ENCODE data around the gene ZCCHC24. TPM values are rescaled to one million over a fixed set of nuclear protein-coding genes. Genes with fewer than 3 reads are reported as not detected.
A peak's percentile ranks its signal among the peaks of the same experiment; 100 is the strongest.

The ZCCHC24 gene
- total RNA-seq, 2 donors from 2014 or later, result 14.0 to 19.8 TPM

DNA sequence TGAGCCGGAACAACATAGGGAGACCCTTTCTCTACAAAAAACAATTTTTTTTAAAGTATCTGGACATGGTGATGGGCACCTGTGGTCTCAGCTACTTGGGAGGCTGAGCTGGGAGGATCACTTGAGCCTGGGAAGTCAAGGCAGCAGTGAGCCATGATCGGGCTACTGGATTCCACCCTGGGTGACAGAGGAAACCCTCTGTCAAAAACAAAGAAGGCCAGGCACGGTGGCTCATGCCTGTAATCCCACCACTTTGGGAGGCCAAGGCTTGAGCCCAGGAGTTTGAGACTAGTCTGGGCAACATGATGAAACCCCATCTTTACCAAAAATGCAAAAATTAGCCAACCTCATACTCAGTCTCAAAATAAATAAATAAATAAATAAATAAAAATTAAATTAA lies 19.9 kb upstream of the ZCCHC24 start:
- intact Hi-C loops (cut with DNase I), result no loop called here
- H3K4me1 ChIP-seq, result peaks cover 10% of the 10 kb centered on the region

DNA sequence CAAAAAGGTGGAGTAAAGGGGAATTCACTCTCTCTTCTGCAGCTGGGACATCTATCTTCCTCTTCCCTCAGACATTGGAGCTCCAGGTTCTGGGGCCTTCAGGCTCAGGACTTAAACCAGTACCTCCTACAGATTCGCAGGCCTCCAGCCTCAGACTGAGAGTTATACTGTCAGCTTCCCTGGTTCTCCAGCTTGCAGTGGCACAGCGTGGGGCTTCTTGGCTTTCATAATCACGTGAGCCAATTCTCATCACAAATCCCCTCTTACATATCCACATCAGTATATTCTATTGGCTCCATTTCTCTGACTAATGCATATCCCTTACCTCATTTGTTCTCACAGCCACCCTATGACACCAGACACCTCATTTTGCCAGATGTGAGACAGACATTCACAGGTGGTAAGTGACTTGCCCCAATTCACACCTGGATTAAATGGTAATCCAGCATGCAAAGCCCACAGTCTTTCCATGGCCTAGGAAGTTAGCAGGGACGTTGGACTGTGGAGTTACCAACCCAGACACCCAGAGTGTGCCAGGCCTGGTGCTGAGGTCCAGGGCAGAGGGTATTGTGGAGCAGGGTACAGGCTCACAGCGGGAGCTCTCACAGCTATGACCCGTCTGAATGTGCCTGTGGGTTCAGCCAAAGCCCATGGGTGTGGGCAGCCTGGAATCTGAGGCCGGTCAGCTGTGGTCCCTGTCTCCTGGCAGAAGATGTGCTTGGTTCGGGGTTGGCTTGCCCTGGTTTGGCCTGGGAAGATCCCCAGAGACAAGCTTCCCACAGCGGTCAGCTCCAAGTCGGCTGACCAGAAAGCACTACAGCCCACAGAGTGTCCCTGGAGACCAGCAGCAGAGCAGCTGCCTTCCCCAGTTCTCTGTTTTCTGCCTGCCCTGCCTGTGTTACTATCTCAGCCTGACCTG lies 18.4 kb upstream of the ZCCHC24 start:
- TF ChIP-seq, protein P1, sequence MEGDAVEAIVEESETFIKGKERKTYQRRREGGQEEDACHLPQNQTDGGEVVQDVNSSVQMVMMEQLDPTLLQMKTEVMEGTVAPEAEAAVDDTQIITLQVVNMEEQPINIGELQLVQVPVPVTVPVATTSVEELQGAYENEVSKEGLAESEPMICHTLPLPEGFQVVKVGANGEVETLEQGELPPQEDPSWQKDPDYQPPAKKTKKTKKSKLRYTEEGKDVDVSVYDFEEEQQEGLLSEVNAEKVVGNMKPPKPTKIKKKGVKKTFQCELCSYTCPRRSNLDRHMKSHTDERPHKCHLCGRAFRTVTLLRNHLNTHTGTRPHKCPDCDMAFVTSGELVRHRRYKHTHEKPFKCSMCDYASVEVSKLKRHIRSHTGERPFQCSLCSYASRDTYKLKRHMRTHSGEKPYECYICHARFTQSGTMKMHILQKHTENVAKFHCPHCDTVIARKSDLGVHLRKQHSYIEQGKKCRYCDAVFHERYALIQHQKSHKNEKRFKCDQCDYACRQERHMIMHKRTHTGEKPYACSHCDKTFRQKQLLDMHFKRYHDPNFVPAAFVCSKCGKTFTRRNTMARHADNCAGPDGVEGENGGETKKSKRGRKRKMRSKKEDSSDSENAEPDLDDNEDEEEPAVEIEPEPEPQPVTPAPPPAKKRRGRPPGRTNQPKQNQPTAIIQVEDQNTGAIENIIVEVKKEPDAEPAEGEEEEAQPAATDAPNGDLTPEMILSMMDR (IDR thresholded peaks at IDR 0.05), result no peak
- TF ChIP-seq POLR2A (IDR thresholded peaks at IDR 0.05), result no peak
- Histone ChIP-seq H3K36me3 (replicated peaks in 1 of 2; ENCODE audit: insufficient read depth in 1 of 2, low read depth in 2 of 2) (no peaks in the 10 kb centered on the region), H3K4me3 (no peak overlapping the region), H3K27ac (no peak overlapping the region), H3K27me3 (no peaks in the 10 kb centered on the region), H3K9me3 (no peaks in the 10 kb centered on the region), H3K4me1 (peaks cover 10% of the 10 kb centered on the region)
- DNase-seq (peak in 3 of 4 donors; percentile 18 to 39 (median 24)), ATAC-seq (no peak)
- WGBS, 2 donors, result 75 to 83% methylated on average over 6 to 10 of the region's 10 CpGs
- intact Hi-C loops (cut with DNase I), result loop anchor here (5.0 kb wide), 1 partner anchor 87 kb away; no protein-coding TSS in a partner anchor

More for the DNA sequence above, 19.9 kb upstream of the ZCCHC24 start:
- Histone ChIP-seq H3K4me3 (no peak overlapping the region), H3K36me3 (replicated peaks in 1 of 2; ENCODE audit: insufficient read depth in 1 of 2, low read depth in 2 of 2) (no peaks in the 10 kb centered on the region), H3K27ac (no peak overlapping the region), H3K9me3 (no peaks in the 10 kb centered on the region), H3K27me3 (no peaks in the 10 kb centered on the region)
- TF ChIP-seq, protein P1 (IDR thresholded peaks at IDR 0.05), result no peak
- no peak for TF ChIP-seq POLR2A (IDR thresholded peaks at IDR 0.05)
- WGBS, 2 donors, result 92 to 96% methylated on average over 3 of the region's 3 CpGs
- peak in 1 of 4 donors; percentile 5 for DNase-seq
- ATAC-seq, result no peak

DNA sequence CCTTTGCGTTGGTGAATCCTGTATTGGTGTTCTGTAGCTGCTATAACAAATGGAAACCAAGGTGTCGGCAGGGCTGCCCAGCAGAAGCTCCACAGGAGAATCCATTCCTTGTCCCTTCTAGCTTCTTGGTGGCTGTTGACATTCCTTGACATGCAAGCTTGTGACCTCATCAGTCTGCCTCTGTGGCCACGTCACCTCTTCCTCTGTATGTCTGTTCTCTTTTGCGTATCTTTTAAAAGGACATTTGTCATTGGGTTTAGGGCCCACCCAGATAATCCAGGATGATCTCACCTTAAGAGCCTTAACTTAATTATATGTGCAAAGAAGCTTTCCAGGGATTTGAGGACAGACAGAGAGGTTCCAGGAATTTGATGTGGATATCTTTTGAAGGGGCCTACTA lies 15.3 kb upstream of the ZCCHC24 start:
- H3K27ac ChIP-seq, result no peak overlapping the region
- no peaks in the 10 kb centered on the region for H3K9me3 ChIP-seq
- intact Hi-C loops (cut with DNase I), result loop anchor here (5.0 kb wide), 1 partner anchor 83 kb away; no protein-coding TSS in a partner anchor
- 98 to 99% methylated on average over 4 of the region's 4 CpGs for WGBS, 2 donors
- TF ChIP-seq, protein P1 (IDR thresholded peaks at IDR 0.05), result no peak
- TF ChIP-seq POLR2A (IDR thresholded peaks at IDR 0.05), result no peak
- H3K4me1 ChIP-seq, result no peaks in the 10 kb centered on the region
- DNase-seq (no peak), ATAC-seq (no peak)
- no peaks in the 10 kb centered on the region for H3K36me3 ChIP-seq (replicated peaks in 1 of 2; ENCODE audit: insufficient read depth in 1 of 2, low read depth in 2 of 2)
- H3K4me3 ChIP-seq, result no peak overlapping the region
- H3K27me3 ChIP-seq, result no peaks in the 10 kb centered on the region

DNA sequence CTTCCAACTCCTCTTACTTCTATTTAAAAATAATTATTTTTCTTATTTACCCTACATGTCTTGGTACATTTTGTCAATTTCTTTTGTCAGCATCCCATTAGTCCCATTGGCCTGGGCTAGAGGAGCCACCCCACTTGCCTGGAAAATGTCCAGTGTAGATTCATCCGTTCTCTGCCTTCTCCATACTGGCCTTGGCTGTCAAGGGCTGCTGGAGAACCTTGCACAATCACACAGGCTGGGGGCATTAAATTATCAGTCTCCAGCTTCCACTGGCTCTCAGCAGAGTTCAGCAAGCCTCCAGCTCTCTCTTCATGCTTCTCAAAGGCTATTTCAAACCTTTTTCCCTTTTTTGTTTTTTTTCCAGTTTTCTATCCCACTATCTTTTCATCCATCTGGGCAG lies 13.8 kb upstream of the ZCCHC24 start:
- Histone ChIP-seq H3K36me3 (replicated peaks in 1 of 2; ENCODE audit: insufficient read depth in 1 of 2, low read depth in 2 of 2) (no peaks in the 10 kb centered on the region), H3K4me3 (no peak overlapping the region), H3K27me3 (no peaks in the 10 kb centered on the region), H3K27ac (no peak overlapping the region), H3K9me3 (no peaks in the 10 kb centered on the region), H3K4me1 (no peaks in the 10 kb centered on the region)
- TF ChIP-seq, protein P1 (IDR thresholded peaks at IDR 0.05), result no peak
- no peak for TF ChIP-seq POLR2A (IDR thresholded peaks at IDR 0.05)
- ATAC-seq, result no peak
- 10 to 29% methylated on average over 1 of the region's 1 CpG for WGBS, 2 donors
- no peak for DNase-seq
- intact Hi-C loops (cut with DNase I), result no loop called here
